Cardiac septum (tissue), 1 donor: ENCODE results near the gene EHBP1L1. TPM values are rescaled to one million over a fixed set of nuclear protein-coding genes. Genes with fewer than 3 reads are reported as not detected.

ENCODE experiments used
- DNase-seq: peaks from one replicate; pipeline ENCODE4 v3.0.0-alpha.2; 2020; ENCODE audit warnings: low spot score
- intact Hi-C: fragments of 100-400 bp; cut with DNase I; formaldehyde crosslinking; loops from one replicate; pipeline ENCODE4 v1.14.0; 2022
- total RNA-seq: library from RNA; stranded (reverse); fragmentation: NEBNext Ultra II Directional; extraction: Animal tissue kit (Norgen Biotek cat#: 25700); gene quantifications from one replicate; pipeline ENCODE4 v1.2.1, GENCODE V29; 2021
- donor health status: DM: no; HTN: no; CAD: no.

EHBP1L1 gene
- total RNA-seq, 1 donor from 2014 or later = 174 TPM

DNA sequence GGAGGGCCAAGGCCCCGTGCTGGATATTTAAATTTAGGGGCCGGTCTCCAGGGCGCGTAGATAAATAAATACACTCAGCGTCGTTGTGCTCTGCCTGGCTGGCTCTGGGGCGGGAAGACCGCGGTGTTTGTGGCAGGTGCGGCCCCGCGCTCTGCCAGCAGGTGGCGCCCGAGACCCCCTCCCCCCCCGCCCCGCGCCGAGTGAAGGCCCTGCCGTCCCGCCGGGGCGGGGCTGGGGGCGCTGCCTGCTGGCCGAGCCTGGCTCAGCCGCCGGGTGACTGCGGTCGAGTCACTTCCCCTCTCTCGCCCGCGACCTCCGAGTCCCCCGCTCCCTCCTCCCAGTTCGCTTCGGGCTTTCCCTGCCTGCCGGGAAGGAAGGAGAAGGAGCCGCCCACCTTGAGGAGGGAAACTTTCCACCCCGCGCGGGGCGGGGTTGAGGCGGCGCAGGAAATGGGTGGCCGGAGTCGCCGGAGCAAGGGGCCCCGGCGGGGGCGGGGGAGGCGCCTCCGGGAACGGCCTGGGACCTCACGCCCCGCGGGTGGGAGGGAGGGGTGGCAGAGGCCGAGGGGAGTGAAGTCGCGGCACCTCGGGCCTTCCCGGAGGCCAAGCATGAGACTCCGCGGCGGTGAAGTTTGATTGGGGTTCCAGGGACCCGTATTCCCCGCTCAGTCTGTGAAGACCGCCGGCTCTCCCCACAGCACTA is 1.6 kb upstream of the EHBP1L1 start:
- peak; percentile 98 for DNase-seq
- intact Hi-C loops = loop anchor here (2.0 kb wide), 1 partner anchor 15 kb away; no protein-coding TSS in a partner anchor

DNA sequence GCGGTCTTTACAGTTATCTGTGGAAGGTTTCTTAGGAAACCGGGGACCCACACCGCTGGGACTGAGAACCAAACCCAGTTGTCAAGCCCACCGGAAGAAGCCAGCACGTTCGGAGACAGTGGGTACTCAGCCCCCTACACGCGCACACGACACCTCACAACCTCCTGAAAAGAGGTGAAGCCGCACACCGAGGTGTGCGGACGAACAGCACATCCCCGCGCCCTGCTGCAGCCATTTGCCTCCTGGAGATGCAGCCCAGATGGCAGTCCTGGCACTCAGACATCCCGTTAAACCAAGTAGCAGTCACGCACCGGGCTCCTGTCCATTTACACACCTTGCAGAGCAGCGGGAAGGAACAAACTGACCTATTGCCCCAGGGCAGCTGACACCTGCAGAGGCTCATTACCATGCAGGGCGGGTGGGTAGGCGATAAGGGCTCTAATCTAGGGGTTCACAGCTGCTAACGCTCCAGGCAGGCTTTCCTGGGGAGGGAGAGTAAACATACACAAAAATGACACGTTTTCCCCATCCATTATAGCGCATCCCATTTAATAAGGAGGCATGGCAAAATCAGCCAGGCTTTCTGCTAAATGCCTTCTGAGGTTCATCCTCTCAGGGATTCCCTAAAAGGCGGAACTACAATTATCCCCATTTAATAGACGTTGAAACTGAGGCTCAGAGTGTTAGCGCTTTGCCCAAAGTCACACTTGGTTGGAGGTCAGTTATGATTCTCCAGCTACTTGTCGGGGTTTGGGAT is 864 bp upstream of the EHBP1L1 start:
- intact Hi-C loops = loop anchor here (1.0 to 2.0 kb wide), 2 partner anchors 14 to 40 kb away; partner anchors contain the start of gene PCNX3
- DNase-seq = no peak

DNA sequence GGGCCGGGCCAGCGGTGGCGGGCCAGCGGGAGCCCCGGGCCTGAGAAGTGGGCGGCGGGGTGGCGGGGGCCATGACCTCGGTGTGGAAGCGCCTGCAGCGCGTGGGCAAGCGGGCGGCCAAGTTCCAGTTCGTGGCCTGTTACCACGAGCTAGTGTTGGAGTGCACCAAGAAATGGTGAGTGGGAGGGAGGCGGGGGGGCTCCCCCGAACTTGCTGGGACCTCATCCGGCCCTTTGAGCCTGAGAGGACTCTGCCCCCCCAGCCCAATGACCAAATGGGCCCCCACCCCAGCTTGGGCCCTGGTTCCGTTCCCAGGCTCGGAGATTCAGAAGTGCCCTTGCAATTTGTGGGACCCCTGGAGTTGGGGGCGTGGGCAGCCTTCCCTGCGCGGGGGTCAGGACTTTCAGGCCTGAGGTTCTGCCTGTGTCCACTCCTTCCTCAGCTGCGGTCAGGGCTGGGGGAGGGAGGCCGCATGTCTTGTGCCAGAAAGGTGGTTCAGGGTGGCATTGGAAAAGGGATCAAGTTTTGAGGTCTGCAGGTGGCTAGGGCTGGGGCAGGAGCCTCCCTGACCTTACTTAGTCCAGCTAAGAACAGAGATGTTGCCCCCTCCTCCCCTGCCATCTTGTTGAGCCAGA is 496 bp downstream of the EHBP1L1 start:
- no peak for DNase-seq
- intact Hi-C loops = no loop called here

DNA sequence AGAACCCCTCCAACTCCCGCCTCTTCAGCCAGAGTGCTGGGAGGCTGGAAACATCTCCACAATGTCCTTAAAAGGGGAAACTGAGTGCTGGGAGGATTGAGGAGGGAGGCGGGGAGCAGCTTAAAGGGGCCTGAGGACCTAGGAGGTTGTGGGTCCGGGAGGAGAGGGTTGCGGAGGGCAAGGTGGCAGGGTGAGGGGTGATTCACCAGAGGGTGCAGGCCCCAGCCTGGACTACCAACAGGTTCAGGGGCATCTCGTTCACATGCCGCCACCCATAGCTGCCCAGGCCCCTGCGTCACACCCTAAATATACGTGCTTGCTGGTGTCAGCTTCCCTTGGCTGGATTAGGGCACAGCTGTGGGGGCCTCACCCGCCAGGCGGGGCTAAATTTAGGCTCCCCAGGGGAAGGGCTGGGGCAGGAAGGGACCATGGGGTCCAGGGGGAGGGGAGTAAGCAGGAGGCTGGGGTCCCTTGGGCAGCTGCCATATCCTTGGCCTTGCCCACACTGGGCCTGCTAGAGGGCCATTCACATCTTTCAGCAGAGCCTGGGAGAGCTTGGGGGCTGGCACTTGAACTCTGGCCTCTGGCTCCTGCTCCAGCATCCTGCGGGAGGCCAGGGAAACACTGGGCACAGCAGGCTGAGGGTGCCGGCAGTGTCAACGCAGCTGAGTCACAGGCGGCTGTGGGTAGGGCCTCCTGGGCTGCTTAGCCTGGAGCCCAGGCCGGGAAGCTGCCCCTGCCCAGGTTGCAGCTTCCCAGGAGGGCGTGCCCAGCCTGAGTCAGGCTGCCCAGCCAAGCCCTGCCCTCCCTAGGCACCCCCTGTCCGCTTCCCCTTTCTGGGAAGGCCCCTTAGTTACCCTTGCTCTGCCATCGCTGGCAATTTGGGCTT is 1.3 kb downstream of the EHBP1L1 start:
- intact Hi-C loops = no loop called here
- peak; percentile 92 for DNase-seq

DNA sequence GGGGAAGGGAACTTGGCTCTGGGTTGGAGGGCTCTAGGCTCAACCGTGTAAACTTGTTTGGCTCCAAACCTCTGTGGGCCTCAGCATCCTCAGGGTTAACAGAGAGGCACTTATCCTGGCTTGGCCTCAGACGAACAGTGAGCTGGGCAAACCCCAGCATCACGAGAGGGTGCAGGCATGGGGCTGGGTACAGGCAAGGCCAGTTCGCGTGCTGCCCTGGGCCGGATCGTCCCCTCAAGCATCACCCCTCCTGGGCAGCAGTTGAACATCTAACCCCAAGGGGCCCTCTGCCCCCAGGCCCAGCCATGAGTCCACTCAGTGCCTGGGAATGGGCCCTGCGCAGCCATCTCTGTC is 1.9 kb downstream of the EHBP1L1 start:
- no peak for DNase-seq
- intact Hi-C loops = no loop called here

DNA sequence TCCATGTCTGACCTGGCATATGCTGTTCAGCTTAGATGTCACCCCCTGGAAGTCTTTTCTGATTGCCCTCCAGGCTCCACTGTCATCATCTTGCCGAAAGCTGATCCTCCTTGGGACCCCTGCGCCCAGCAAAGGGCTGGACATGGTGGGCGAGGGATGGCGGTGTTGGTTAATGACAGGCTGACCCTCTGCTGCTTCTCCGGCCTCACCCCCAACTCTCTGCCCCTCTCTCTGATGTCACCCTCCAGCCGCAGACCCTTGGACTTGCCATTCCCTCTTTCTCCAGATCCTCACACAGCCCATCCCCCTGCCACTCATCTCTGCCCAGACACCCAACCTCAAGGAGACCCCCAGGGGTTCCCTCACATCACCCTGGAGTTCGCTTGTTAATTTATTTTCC is 2.3 kb downstream of the EHBP1L1 start:
- DNase-seq = no peak
- intact Hi-C loops = no loop called here

DNA sequence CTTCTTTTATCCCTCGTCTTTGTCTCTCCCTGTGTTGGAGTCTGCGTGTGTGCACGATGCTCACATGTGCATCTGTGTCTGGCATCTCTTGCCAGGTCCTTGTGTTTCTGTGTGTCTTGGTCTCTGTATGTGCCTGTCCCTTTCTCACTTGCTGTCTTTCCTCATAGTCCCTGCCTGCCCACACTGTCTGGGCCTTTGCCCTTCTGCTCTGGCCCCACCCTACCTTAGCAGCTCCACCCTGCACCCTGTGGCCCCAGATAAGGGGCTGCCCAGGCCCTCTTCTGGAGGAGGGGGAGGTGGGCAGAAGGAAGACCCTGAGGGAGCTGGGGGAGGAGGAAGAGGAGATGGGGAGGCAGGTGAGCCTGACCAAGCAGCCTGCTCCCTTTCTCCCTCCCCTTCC is 2.8 kb downstream of the EHBP1L1 start:
- DNase-seq = no peak
- intact Hi-C loops = no loop called here

DNA sequence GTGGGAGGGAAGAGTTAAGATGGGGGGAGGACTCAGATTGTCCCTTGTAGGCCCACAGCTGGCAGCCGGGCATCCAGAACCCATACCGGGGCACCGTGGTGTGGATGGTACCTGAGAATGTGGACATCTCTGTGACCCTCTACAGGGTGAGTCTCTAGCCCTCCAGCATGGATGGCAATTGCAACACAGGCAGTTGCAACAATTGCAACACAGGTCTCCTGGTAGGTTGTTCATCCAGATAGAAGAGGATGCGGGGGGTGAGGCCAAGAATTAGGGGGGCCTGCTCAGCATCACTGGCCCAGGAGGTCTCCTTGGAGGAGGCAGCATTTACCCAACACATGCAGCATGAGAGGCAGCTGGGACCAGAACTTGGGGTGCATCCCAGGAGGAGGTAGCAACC is 3.4 kb downstream of the EHBP1L1 start:
- no peak for DNase-seq
- intact Hi-C loops = no loop called here

DNA sequence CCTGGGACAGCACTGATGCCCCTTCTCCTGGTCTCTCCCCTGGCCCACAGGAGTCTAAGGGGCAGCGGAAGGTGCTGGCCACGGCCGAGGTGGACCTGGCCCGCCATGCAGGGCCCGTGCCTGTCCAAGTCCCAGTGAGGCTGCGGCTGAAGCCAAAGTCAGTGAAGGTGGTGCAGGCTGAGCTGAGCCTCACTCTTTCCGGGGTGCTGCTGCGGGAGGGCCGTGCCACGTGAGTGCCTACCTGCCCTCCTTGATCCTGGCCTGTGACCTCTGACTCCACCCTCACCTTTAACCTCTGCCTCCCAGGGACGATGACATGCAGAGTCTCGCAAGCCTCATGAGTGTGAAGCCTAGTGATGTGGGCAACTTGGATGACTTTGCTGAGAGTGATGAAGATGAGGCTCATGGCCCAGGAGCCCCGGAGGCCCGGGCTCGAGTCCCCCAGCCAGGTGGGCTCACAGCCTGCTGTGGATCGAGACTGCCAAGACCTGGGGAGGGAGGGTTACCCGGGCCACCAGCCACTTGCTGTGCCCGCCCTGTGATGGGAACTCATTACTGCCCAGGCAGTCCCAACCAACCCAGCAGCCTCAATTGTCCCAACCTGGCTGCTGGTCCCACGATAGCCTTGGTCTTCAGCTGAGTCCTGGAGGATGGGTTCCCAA is 4.3 kb downstream of the EHBP1L1 start:
- no peak for DNase-seq
- intact Hi-C loops = no loop called here

DNA sequence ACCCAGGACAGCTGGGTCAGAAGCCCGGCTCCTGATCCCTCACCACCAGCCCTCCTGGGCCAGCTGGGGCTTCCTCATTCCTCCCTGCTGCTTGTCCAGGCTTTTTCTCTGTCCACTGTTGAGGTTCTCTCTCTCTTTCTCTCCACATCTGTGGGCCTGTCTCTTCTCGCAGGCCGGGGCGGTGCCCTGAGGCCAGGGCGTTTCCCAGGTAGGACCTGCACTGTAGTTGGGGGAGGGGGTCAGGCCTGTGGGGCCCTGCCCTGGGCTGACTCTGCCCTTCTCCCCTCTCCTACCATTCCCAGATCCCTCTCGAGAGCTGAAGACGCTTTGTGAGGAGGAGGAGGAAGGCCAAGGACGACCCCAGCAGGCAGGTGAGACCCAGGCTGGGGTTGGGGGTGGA is 4.9 kb downstream of the EHBP1L1 start:
- intact Hi-C loops = no loop called here
- DNase-seq = no peak

DNA sequence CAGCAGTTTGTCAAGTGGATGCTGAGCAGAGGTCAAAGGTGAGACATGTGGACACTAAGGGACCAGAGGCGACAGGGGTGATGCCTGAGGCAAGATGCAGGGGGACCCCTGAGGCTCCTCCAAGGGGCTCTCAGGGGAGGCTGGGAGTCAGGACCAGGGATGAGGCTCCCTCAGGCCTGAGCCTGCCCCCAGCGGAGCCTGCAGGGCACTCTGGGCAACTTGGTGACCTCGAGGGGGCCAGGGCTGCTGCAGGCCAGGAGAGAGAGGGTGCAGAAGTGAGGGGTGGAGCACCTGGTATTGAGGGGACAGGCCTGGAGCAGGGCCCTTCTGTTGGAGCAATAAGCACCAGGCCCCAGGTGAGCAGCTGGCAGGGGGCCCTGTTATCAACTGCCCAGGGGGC is 6.1 kb downstream of the EHBP1L1 start:
- DNase-seq = no peak
- intact Hi-C loops = no loop called here

DNA sequence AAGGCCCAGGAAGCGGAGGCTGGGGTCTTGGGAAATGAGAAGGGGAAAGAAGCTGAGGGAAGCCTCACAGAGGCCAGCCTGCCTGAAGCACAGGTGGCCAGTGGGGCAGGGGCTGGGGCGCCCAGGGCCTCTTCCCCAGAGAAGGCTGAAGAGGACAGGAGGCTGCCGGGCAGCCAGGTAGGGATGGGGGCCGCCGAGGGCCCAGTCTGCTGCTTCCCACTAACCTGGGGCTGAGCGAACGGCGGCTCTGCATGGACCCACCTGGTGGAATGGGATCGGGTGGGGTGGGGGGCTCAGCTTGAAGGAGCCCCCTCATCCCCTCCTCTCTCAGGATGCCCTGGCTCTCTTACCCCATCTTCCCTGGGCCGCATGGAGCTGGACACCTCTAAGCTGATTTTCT is 7.7 kb downstream of the EHBP1L1 start:
- DNase-seq = no peak
- intact Hi-C loops = no loop called here

DNA sequence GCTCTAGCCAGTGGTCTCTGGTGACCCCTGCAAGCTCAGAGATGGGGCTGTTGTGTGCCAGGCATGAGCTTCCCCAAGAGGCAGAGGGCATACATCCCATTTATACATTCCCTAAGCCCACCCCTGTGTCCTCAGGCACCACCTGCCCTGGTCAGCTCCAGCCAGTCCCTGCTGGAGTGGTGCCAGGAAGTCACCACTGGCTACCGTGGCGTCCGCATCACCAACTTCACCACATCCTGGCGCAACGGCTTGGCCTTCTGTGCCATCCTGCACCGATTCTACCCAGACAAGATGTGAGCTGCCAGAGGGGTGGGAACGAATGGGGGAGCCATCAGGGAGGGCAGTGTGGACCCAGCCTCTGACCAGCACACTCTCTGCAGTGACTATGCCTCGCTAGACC is 8.3 kb downstream of the EHBP1L1 start:
- no peak for DNase-seq
- intact Hi-C loops = no loop called here

DNA sequence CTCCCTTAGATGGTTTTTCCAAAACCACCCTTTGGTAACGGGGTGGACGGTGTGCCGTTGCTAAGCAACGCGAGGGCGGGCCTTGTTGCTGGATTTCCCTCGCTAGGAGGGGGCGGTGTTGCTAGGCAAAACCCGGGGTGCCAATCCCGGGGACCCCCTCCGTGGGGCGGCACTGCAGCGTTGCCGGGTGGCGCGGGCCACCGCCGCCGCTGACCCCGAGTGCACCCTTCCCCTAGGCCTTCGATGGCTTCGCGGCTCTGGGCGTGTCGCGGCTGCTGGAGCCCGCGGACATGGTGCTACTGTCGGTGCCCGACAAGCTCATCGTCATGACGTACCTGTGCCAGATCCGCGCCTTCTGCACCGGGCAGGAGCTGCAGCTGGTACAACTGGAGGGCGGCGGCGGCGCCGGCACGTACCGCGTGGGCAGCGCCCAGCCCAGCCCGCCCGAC is 8.9 kb downstream of the EHBP1L1 start:
- intact Hi-C loops = loop anchor here (5.0 kb wide), 1 partner anchor 42 kb away; no protein-coding TSS in a partner anchor
- no peak for DNase-seq

DNA sequence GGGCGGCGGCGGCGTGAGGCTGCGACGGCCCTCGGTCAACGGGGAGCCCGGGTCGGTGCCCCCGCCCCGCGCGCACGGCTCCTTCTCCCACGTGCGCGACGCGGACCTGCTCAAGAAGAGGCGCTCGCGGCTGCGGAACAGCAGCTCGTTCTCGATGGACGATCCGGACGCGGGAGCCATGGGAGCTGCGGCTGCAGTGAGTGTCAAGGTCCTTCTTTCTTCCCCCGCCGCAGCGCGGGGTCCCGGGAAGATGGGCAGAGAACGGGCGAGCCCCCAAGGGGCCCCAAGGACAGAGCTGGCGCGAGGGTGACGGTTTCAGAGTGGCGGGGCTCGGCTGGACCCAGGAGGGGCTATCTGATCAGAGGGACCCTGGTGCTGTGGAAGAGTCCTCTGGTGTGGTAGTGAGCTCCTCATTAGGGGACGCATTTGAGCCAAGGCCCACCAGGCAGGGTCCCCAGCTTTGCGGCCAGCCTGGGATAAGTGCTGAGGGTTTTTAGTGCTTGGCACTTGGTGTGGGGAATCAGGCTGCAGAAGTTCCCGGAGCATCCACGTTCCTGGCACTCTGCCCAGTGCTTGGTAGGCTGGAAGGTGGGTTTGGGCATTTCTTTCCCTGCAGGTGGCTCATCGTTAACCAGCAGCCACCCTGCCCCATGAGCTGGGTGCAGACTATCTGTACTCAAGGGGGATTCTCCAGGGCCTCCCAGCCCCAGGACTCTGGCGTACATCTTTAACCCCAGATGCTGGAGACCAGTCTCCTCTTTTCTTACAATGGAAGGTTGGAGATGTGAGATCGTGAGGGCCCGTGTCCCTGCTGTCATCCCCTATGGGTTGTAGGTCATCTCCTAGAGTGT is 9.8 kb downstream of the EHBP1L1 start:
- no peak for DNase-seq

DNA sequence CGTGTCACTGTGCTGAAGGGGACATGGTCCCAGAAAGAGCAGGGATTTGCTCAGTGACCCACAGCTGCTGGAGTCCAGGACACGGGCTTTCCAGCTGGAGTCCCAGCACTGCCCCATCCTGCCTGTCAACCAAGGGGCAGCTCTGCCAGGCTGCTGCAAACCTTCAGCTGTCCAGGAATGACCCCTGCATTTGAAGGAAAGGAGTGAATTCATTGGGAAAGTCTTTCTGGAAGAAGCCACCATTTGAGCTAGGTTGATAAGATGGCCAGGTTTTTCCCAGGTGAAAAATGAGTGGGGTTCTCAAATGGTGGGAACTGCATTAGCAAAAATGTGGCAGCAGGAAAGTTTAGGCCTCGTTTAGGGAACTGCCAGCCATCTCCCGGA is 10.4 kb downstream of the EHBP1L1 start:
- intact Hi-C loops = loop anchor here (5.0 kb wide), 1 partner anchor 44 kb away; no protein-coding TSS in a partner anchor
- no peak for DNase-seq

More for the DNA sequence above, 9.8 kb downstream of the EHBP1L1 start:
- intact Hi-C loops = loop anchor here (5.0 kb wide), 1 partner anchor 43 kb away; no protein-coding TSS in a partner anchor

DNA sequence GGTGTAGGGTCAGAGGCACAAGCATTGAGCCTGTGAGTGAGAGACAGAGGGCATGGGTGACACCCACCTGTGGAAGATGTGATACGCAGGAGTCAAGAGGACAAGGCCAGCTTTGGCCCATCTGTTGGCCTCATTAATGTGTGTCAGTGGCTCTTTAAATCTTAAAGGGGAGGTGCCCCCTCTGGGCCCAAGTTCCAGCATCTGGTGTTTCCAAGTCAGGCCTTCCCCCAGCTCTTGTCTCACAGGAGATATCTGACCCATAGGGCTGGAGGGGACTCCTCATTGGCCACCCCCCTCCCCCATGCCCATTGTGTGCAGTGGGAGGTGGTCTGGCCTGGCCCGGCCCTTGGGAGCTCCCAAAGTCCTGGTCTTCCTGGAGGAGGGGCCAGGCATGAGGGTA is 10.8 kb downstream of the EHBP1L1 start:
- intact Hi-C loops = loop anchor here (5.0 kb wide), 1 partner anchor 44 kb away; no protein-coding TSS in a partner anchor
- DNase-seq = no peak
